NCI-H2171 treated with DMSO at 0.1 percent for 48 hours (cell line): ENCODE results near the gene IARS1.

Experiments
- DNase-seq: peaks from one replicate; lab custom pipeline; 2025; lab: John Stamatoyannopoulos, UW

Gene IARS1

DNA sequence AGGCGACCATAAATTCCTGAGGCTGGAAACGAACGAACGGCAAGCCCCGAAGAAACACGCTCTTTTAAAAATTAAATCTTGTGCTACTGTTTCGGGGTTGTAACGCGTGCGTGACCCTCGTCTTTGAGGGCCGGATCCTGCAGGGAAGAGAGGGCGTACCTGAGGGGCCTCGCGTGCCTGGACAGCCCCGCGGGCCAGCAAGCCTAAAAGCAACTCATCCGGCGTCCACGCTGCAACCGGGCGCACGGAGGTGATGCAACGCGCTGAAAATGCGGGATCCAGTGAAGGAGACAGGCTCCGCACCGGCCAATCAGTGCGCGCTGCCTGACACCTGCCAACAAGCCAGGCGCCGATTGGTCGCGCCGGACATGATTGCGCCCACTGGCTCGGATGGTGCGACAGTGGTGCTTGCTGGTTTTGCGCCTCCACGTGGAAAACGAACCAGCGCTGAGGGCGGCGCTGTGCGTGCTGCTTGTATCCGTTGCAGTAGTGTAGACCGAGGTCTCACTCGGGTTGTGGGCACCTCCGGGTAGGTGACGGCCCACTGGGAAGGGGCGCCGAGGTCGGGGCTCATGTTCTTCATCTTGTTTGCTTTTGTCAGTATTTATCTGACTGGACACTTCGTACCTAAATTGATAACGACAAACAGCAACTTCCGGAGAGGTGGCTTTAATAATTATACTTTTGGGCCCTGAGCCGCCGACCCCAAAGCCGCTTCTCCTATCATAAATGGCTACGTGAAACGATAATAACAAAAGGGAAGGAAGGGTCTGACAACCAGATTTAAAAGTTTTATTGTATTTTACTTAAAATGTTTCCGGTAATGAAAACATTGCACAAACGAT, at the start of gene IARS1:
Gene IARS1 (minus strand): TSS at position 246 of the 845 bp plus-strand sequence. CDS start 4,278 bp downstream, outside the sequence.
- DNase-seq, result peak; percentile 97

DNA sequence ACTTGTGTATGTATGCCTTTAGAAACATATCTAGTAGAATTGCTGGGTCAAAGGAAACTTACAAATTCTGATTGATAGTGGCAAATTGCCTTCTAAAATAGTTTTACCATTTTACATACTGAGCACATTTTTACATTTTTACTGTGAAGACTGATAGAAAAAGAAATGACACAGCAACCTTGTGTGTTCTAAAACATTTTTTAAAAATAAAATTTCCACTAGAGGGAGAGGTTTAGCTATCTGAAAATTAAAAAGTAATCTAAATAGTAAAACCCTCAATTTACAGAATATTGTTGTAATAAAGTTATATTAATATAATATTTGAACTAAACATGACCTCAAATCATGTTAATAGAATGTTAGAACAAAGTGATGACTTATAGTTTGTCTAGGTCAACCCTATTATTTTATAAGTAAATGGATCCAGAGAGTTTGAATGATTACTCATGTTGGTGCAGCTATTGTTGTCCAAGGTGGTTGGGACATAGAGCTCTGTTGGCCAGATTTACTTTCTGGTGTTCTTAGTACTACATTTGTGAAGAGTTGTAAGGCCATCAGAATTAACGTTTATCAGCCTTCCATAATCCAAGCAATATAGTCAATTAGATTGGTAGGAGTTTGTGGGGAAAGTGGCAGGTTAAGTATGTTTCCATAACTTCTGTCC, 49.5 kb upstream of the IARS1 start:
- no peak for DNase-seq

DNA sequence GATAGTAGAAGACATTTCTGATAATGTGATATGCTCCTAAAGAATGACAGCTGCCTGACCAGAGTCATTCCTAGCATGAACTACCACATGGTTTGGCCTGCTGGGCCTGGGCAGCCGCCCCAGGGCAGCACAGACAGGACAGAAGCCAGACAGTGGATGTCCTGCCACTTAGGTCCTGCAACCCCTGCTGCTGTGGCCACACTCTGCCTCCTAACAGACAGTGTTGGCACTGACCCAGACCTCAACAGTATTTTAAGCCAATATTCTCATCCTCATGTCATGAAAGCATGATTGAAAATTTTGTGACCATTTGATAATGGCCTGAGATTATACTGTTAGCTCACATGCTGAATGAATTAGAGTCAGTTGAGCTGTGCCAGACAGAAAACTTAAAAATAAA, 48.1 kb upstream of the IARS1 start:
- DNase-seq, result no peak

DNA sequence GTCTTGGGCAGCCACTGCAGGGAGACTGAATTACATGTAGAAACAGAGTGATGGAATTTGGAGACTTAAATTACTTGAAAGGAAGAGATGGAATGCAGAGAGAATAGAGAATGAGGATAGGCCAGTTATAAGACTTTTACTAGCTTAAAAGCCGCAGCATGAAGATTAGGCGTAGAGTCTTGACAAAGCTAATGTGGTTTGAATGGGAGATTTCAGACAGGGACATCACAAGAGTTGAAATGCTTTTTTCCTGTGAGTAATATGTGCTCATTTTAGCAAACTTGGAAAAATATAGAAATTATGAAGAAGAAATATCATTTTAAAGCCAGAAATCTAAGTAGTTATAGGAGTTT, 39.8 kb upstream of the IARS1 start:
- no peak for DNase-seq

DNA sequence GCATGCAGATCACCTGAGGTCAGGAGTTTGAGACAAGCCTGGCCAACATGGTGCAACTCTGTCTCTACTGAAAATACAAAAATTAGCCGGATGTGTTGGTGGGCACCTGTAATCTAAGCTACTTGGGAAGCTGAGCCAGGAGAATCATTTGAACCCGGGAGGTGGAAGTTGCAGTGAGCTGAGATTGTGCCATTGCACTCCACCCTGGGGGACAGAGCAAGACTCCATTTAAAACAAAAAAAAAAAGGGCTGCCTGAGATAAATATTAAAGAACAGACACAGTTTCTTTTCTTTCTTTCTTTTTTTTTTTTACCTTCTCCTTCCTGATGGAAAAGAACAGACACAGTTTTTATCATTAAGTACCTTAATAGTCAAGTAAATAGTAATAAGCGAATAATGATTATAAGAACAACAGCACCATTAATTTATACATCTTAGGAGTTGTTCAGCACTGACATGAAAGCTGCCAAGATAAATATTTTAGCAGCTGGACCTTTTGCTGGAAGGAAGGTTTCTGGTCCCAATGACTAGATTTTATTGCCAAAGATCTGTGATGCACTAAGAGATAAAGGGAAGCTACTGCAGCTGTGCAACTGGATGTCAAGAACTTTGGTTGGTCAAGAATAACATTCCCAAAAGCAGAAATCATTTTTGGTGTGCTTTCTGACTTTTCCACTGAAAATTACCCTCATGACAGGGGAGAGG, 39.2 kb upstream of the IARS1 start:
- DNase-seq, result no peak

DNA sequence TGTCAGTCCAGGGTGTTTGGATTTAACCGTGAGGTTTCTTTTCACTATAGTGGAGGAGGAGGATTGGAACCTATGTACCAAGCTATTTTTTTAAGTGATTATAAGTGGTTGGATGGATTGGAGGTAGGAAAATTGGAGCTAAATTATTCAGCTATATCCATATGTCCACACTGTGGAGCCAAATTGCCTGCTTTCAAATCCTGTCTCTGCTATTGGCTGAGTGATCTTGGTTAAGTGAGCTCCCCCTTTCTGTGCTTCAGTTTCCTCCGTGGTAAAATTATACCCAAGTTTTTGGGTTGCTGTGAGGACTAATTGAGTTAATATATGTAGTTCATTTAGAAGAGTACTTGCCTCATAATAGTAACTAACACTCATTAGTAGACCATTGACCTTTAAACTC, 34.7 kb upstream of the IARS1 start:
- peak; percentile 57 for DNase-seq

DNA sequence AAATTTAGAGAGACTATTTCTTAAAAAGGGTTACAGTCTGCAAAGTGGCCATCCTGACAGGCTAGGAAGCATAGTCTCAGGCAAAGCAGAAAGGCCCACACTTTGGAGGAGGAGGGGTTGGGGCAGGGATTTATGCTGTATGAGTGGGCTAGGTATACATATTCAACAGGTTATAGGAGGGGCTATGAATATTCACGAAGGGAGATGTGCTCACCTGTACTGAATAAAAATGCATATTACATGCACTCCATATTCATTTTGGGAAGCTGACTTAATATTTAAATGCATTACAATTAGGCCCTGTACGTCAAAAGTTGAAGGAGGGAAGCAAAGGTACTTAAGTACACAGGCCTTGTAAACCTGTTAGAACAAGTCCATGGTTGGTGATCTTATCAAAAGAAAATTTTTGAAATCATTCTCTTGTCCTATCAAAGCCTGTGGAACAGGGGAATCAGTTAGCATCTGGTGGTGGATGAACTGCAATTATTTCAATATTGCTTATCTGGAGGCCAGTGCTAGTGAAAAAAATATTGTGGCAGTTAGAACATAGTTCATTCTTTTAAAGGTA, 33.9 kb upstream of the IARS1 start:
- no peak for DNase-seq

DNA sequence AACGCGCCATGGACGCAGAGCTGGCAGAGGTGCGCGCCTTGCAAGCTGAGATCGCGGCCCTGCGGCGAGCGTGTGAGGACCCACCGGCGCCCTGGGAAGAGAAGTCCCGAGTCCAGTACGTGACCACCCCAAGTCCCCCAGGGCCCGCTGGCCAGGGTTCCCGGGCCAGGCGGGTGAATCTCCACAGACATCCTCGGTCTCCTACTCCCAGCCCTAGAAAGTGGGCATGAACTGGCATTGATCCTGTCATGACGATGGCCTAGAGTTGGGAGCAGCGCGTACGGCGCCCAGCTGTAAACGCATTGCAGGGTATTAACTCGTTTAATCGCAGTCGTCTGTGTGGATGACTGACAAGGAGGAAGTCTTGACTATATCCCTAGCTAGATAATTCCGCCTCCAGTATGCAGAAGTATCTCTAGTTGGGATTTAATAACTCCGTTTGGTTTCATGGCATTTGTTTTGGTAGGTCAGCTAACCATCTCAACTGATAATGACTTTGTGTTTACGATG, 32.5 kb upstream of the IARS1 start:
- peak; percentile 41 for DNase-seq

DNA sequence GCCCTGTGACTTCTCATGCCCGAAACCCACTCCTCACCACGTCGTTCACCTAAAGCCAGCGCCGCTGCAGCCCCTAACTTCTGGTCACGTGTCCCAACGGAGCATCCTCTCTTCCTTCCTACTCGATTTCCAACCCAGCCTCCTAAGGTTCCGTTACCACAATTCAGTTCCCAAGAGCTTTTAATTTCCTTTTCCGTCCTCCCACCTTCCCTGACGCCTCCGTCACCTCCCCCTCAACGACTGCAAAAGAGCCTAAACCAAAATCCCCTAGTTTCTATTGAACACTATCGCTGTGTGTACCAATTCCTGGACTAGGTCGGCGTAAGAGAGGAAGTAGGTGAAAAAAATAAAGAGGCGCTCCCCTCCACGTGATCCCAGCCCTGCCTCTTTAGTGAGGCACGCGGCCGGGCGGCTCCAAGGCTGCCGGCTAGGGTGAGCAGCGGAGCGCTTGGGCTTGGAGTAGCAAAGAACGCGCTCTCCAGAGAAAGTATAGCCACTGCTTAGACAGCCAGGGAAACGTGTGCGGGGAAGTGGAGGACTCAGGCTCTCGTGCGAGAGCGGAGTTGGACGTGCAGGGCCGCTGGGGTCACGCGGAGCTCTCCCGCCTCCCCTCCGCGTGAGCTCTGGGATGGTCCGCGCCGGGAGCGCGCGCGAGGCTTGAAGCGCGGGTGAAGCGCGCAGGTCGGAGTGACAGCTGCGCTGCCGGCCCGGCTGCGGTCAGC, 31.9 kb upstream of the IARS1 start, which contains the start of the genes CENPP and NOL8:
Gene CENPP (plus strand): TSS at position 685 of the 722 bp plus-strand sequence.
Gene NOL8 (minus strand): TSS at position 82 of the 722 bp plus-strand sequence. CDS start 1,189 bp downstream, outside the sequence.
- peak; percentile 97 for DNase-seq

DNA sequence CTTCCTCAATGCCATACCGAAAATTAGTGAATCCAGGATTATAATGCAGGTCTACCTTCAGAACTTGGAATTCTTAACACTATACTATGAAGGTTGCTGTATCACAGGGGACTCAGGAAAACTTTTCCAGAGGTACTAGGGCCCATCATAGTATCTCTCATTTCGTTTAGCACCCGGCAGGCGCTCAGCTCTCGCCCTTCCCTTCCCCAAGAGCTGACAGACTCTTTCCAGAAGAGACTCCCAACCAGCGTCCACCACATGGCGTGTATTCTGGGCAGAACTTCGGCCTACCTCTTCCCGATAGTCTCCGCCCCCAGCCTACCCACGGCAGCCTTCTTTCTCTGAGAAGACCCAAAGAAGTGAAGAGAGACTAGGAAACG, 31.4 kb upstream of the IARS1 start:
- no peak for DNase-seq

DNA sequence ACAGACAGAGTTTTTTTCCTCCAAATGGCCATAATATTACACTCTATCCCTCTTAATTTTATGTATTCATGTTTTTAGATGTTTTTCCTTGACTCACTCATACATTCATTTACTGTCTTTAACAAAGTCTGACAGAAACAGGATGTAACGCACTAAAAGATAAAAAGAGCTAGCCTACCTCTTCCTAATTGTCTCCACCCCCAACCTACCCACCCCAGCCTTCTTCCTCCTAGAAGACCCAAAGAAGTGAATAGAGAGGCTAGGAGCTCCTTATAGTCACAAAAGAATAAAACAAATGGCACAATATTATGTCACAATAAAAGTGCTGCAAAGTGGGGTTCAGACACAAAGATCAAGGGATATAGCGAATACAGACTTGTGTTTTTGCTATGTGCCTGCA, 30.9 kb upstream of the IARS1 start:
- DNase-seq, result no peak

DNA sequence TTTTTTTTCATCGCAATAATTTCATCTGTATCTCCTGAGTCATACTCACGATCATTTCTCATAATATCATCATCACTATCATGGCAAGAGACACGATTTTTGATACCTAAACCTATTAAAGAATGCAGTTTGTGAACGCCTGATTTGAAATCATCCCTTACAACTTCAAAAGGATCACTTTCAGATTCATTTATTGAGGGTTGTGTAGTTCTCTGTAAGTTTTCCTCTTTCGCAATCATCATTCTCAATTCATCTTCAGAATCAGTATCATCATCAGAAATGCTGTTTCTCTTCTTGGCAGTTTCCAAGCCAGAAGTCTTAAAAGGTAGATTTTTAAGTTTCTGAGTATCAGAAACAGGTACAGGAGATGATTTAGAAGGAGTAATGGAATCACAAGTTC, 22.0 kb upstream of the IARS1 start:
- DNase-seq, result no peak

DNA sequence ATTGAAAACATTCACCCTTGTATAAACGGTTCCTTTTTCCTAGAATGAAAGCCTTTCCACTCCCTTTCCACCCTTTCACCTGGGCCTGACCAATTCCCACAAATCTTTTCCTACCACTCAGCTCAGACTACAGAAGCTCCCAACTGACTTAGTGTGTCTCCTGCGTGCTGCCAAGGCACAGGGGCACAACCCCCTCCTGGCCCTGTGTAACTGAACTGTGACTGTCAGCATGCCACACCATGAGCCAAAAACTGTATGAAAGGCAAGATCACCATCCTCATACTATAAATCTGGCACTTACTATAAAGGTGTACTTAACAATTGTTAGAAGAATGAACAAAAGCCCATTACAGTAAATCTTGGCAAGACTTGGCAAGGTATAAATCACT, 20.1 kb upstream of the IARS1 start:
- no peak for DNase-seq

DNA sequence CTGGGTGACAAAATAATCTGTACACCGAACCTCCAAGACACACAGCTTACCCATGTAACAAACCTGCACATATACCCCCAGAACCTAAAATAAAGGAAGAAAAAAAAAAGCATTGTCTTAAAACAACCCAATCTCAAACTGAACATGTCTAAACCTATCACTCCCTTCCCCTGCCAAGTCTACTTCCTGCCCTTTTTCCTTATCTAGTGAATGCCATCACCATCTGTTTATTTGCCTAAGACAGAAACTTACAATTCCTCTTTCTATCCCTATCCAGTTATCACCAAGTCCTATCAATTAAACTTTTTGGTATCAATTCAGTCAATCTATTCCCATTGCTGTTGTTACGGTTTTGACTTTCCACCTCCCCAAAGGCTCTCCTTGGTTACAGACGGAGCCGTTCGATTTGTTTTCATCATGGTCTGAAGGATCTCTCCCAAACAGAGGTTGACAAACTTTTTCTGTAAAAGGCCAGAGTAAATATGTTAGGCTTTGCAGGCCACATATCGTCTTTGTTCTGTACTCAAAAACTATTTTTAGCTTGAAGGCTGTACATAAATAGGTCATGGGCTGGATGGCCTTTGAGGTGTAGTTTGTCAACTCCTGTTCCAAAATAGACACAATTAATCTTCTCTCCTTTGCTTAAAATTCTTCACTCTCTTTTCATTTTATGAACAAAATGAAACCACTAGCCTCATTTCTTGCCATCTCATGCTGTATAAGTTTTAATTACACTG, 19.6 kb upstream of the IARS1 start:
- no peak for DNase-seq

DNA sequence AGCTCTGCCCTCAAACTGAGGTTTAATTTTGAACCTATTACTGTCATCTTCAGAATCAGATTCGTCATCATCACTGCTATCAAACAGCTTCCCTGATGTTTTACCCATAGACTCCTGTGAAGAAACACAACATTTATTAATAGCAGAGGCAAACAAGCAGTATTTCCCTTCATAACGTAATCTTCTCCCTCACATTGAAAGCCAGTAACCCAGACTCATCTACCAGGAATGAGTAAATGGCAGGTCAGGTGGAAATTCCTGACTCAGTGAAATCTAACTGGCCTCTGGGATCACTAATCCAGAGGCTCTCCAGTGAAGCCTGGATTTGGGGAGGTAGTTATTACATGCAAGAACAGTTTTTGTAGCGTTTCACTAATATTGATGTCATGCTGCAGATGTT, 17.1 kb upstream of the IARS1 start:
- DNase-seq, result no peak

DNA sequence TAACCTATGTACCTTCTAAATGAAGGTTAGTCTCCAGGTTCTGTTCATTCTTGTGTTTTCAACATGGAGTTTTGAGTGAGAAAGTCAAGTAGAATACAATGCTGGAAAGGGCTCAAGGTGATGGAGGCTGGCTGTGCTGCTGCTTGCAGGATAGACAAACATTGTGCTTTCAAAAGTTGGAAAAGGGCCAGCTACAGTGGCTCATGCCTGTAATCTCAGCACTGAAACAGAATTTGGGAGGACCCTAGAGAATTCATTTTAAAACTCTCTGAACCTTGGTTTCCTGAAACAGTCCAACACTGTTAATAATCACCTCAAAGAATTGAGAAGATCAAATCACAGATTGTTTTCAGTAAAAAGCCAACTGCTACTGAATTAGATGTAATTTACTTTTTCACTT, 15.4 kb upstream of the IARS1 start:
- DNase-seq, result no peak

DNA sequence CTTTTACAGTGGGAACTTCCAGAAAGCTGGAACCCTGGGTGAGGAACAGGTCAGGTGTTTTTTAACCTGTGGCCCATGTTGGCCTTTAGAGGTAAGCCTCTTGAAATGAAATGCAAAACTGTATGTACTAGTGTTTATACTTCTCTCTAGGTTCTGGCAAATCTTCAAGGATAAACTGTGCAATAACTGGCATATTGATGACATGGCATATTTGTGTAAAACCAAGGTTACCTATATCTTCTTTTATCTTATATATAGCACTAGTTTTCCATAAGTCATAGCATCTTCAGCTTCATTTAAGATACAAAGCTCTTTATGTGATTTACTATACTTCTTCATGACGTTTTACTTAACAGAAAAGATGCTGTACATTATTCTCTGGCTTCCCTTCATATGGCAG, 7.4 kb upstream of the IARS1 start:
- DNase-seq, result no peak

DNA sequence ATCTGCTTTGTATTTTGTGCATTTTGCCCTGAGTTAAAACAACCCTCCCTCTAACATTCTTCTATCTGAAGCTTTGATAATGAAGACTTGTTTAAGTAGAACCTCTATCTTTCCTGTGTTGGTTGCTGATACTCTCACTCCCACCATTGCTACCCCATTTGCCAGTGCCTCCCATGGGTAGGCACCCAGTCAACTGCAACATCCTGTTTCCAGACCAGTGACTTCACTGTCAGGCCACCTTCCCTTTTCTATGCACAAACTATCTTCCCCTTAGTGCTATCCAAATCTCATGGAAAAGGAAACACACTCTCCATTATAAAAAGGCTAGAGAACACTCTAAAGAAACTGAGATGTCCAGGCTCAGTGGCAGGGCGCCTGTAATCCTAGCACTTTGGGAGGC, 5.6 kb upstream of the IARS1 start:
- no peak for DNase-seq

DNA sequence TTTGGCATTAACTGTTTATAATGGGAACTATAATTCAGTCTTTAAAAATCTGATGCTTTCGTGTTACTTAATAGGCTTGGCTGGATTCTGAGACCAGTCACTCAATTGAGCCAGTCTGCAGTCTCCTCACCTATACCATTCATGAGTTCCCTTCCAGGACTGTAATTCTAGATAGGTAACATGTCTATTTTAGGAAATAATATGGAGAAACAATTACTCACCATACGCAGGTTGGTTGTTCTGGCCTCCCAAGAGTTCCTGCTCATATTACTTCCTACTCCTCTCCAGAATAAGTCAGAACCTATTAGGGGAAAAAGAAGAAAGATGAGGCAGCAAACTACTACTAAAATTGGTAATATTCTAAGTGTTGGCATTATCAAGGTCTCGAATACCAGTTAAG, 4.5 kb upstream of the IARS1 start:
- DNase-seq, result no peak

DNA sequence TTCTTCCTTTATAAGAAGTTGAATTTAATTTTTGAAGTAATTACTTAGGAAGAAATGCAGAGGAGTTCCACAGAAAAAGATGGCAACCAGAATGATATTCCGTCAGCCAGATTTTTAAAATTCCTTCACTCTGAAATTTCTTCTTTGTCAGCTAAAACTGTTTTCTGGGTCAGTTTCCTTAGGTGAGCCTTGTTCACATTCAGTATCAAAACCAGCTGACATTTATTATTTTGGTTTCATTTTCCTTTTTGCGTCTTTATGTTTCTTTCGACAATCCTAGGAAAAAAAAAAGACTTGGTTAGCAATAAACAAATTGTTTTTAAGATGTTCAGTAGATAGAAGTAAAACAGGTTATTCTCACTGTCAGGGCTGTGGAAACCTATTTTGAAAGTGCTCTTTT, 4.1 kb upstream of the IARS1 start:
- no peak for DNase-seq

DNA sequence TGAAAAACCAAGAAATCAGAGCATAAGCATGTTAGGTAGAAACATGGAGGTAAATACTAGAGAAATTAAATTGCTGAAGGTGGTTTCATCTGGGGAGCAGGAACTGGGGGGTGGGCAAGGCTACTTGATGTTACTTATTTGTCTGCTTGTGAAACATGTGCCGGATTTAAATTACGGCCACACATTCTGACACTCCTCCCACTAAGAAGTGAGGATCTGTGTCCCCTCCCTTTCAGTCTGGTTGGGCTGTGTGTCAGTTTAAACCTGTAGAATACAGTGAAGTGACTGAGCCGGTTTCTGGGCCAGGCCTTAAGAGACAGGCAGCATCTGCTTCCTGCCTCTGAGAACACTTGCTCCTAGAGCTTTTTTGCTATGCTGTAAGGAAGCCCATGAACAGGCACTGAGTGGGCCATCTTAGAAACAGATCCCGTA, 2.3 kb upstream of the IARS1 start:
- no peak for DNase-seq
